ENCODE data around the gene ACOT6. TPM values are rescaled to one million over a fixed set of nuclear protein-coding genes. Genes with fewer than 3 reads are reported as not detected.

ACOT6 gene
- total and polyA plus RNA-seq, 9 of the 15 experiments (the other 6 are each of a cell fraction or from before 2014, with no cell fraction given): not detected

DNA sequence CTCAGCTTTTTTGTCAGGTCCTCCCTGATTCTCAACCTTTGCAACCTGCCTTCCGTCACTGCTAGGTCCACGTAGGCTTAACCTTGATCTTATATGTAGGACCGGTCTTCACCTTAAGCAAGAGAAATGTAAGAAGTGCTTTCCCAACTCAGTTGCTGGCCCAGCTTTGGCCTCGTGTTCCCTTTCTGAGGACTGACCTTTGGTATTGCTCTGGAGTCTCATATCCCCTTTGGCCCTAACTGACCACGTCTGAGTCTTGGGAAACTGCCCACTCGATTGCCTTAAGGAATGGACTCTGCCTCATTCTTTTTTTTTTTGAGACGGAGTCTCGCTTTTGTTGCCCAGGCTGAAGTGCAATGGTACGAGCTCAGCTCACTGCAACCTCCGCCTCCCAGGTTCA, 8.0 kb downstream of the ACOT6 start:
- BruUV-seq (replicated peaks): no TSS peak
- POLR2A ChIA-PET: no interaction called here

More for the DNA sequence above, 8.0 kb downstream of the ACOT6 start:
- H3K4me1 ChIP-seq (replicated peaks in 1 of 2; ENCODE audit: control insufficient read depth in 2 of 2, insufficient read depth in 2 of 2, low read length in 2 of 2): no peaks in the 10 kb centered on the region
- no peak for TF ChIP-seq PHF8 (IDR thresholded peaks at IDR 0.05; ENCODE audit: borderline replicate concordance, low read length)
- TF ChIP-seq RNF2 (IDR thresholded peaks at IDR 0.05): no peak
- no peak for TF ChIP-seq ZBTB17 (CRISPR knock-in tag; IDR thresholded peaks at IDR 0.05)
- TF ChIP-seq GTF3C2 (IDR thresholded peaks at IDR 0.05; ENCODE audit: borderline replicate concordance, extremely low read depth, insufficient read length): no peak
- no peak for TF ChIP-seq ZNF445 (CRISPR knock-in tag; IDR thresholded peaks at IDR 0.05; ENCODE audit: low read depth)
- no peak for TF ChIP-seq ZNF740 (CRISPR knock-in tag; IDR thresholded peaks at IDR 0.05)
- no peak for TF ChIP-seq ZNF740 (tag; IDR thresholded peaks at IDR 0.05)
- no peaks in the 10 kb centered on the region for H4K20me1 ChIP-seq (replicated peaks; ENCODE audit: control insufficient read depth, insufficient read depth, low read length)
- no peak overlapping the region for H3K4me3 ChIP-seq
- intact Hi-C loops (cut with micrococcal nuclease): no loop called here
- FAIRE-seq (no peak), ATAC-seq (no peak), DNase-seq (ENCODE audit: extremely low read depth in 1 of 4, low spot score in 3 of 4) (no peak)
- no peaks in the 10 kb centered on the region for H3K9me3 ChIP-seq (replicated peaks; ENCODE audit: control insufficient read depth, insufficient read depth, low read depth, low read length)
- CTCF ChIA-PET (ENCODE audit: low intra/inter-chr PET ratio): no interaction called here
- H2AFZ ChIP-seq (ENCODE audit: low read depth, low read length): no peak overlapping the region
- H3K9me1 ChIP-seq (ENCODE audit: control insufficient read depth, insufficient read depth, low read length): no peaks in the 10 kb centered on the region
- no peaks in the 10 kb centered on the region for H3K27me3 ChIP-seq (ENCODE audit: control insufficient read depth in 2 of 2, insufficient read depth in 2 of 2, low read length in 2 of 2)
- no peak overlapping the region for H3K4me2 ChIP-seq (ENCODE audit: insufficient read depth, low read length)
- WGBS (ENCODE audit: insufficient coverage, low coverage, missing lambda C conversion rate): 45% methylated on average over 10 of the region's 10 CpGs
- no peaks in the 10 kb centered on the region for H3K79me2 ChIP-seq (ENCODE audit: control insufficient read depth, insufficient read depth, low read length)
- H3K27ac ChIP-seq (ENCODE audit: extremely low read depth, low read depth, low read length): no peak overlapping the region
- H3K36me3 ChIP-seq (ENCODE audit: control insufficient read depth, insufficient read depth, low read length): no peaks in the 10 kb centered on the region
- H3K9ac ChIP-seq (ENCODE audit: insufficient read depth in 1 of 2, low read depth in 2 of 2, low read length in 2 of 2): no peak overlapping the region
- in situ Hi-C loops (cut with MboI): no loop called here
